GM13977 (cell line): ENCODE results near the gene PROM2.

ENCODE experiments used
- DNase-seq: peaks from one replicate; pipeline ENCODE4 v3.0.0; 2012; ENCODE audit warnings: low spot score
- CTCF ChIP-seq: IDR thresholded peaks from 2 replicates; pipeline ENCODE4 v1.5.1; 2012; ENCODE audit warnings: mild to moderate bottlenecking, control low read depth; ENCODE audit not compliant: insufficient read depth; ENCODE audit errors: extremely low read depth, missing control alignments
- in situ Hi-C: fragments of 300-500 bp; cut with MboI; formaldehyde crosslinking; loops from one replicate; pipeline ENCODE4 v1.12.0; 2022; ENCODE audit warnings: low sequenced_read_pairs, low pct_unique_long_range_greater_than_20kb, mixed read lengths, inconsistent platforms; ENCODE audit not compliant: unreplicated experiment

The PROM2 gene

DNA sequence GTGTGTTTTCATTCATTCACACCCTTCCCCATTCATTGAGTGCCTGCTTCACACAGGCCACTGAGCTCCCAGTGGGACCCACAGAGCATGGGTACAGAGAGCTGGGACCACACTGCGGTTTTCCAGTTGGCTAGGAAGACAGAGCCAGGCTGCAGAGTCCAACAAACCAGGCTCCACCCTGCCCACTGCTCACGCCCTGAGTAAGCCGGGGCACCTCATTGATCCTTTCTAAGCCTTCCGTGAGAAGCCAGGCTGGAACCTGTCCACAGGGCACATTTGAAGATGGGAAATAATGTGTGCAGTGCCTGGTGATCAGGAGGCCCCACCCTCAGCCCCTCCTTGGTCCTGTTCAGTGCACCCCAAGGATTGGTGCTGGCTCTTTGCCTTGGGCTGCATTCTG lies 36.4 kb downstream of the PROM2 start:
- no peak for DNase-seq
- no peak for TF ChIP-seq CTCF
- in situ Hi-C loops: no loop called here

- no peak for TF ChIP-seq CTCF
- no peak for DNase-seq
- in situ Hi-C loops: no loop called here
Observed at GRCh38 chr2:95311815-95312542, 37.7 kb downstream of the PROM2 start.

DNA sequence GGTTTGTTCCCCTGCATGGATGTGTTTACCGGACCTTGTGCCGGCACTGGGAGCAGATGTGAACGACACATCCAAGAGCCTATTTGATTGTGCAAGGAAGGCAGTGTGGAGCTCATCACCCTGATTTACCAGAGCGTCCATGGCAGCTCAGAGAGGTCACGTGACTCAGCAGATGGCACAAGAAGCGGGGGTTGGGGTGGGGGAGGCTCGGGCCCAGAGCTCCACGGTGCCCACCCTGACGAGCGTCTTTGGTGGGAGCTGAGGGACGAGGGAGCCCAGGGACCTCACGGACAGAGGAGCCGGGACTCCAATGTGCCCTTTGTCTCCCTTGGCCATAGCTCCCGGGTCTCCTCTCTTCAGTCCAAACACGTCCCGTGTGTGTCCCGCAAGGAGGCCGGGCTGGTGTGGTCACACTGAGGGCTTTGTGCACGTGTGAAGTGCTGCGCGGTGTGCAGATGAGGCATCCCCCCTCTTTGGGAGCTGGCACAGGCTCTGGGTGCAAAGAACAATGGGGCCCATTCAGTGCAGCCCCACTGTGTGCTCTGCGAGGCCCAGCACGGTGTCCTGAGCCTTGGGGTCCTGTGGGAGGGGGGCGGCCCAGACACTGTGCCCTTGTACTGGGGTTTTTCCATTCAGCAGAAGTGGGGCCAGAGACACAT lies 38.4 kb downstream of the PROM2 start:
- no peak for TF ChIP-seq CTCF
- in situ Hi-C loops: no loop called here
- DNase-seq: no peak

DNA sequence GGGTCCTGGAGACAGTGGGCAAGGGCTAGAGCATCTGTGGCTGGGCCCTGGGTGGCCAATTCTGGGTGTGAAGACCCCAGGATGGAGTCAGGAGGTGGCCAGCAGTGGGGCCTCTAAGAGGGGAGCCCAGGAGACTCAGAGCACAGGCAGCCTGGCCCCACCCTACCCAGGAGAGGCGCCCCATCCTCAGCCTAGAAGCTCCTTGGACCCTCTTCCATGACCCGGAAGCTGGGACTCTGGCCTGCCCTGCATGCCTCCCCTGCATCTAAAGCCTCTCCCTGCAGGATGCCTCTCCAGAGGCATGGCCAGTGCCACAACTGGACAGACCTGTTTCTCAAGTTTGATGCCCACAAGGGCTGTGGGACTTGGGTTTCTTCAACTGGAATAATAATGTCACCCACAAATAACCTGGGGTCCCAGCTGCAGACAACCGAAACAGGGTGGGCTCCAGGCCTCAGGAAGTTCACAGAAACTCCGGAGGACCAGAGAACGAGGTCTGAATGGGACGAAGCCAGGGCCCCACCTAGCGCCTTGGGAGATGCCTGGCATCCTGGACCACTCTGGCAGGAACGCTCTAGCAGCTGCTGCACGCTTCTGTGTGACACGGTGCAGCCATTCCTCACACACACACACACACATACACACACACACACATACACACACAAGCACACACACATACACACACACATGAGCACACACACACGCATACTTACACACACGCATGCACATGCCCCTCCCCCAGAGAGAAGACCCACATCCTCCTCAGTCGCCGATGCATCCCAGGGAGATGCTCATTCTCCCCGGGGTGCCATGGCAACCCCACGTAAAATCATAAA lies 39.3 kb downstream of the PROM2 start:
- DNase-seq: no peak
- no peak for TF ChIP-seq CTCF
- in situ Hi-C loops: no loop called here

GRCh38 chr2:95314598-95314963 lies 40.3 kb downstream of the PROM2 start:
- in situ Hi-C loops: no loop called here
- no peak for TF ChIP-seq CTCF
- DNase-seq: no peak

- in situ Hi-C loops: no loop called here
- DNase-seq: peak; percentile 56
- TF ChIP-seq CTCF: peak; percentile 46
Observed at GRCh38 chr2:95314964-95315611, 40.8 kb downstream of the PROM2 start.
